ENCODE results near the gene MEGF6. TPM values are rescaled to one million over a fixed set of nuclear protein-coding genes. Genes with fewer than 3 reads are reported as not detected.
A peak's percentile ranks its signal among the peaks of the same experiment; 100 is the strongest.

The MEGF6 gene
- total RNA-seq, 2 donors from 2014 or later, result 22.4 to 24.9 TPM

GRCh38 chr1:3465935-3466321, 145.4 kb downstream of the MEGF6 start:
- no peak overlapping the region for H3K27ac ChIP-seq
- DNase-seq, result peak in 1 of 4 donors; percentile 5
- TF ChIP-seq CTCF (IDR thresholded peaks at IDR 0.05) (no peak), POLR2A (IDR thresholded peaks at IDR 0.05) (no peak)

GRCh38 chr1:3465091-3465934, 146.0 kb downstream of the MEGF6 start:
- no peak for ATAC-seq
- Histone ChIP-seq H3K4me1 (peaks cover 14% of the 10 kb centered on the region), H3K36me3 (replicated peaks in 1 of 2; ENCODE audit: insufficient read depth in 1 of 2, low read depth in 2 of 2) (no peaks in the 10 kb centered on the region), H3K4me3 (no peak overlapping the region), H3K27me3 (no peaks in the 10 kb centered on the region), H3K9me3 (no peaks in the 10 kb centered on the region), H3K27ac (no peak overlapping the region)
- peak in 1 of 4 donors; percentile 9 for DNase-seq
- intact Hi-C loops (cut with DNase I), result no loop called here
- TF ChIP-seq CTCF (IDR thresholded peaks at IDR 0.05) (no peak), POLR2A (IDR thresholded peaks at IDR 0.05) (no peak)
- WGBS, 2 donors, result 83 to 91% methylated on average over 19 to 24 of the region's 28 CpGs

More at GRCh38 chr1:3465935-3466321, 145.4 kb downstream of the MEGF6 start:
- Histone ChIP-seq H3K4me1 (peaks cover 8% of the 10 kb centered on the region), H3K9me3 (no peaks in the 10 kb centered on the region), H3K4me3 (no peak overlapping the region), H3K27me3 (no peaks in the 10 kb centered on the region), H3K36me3 (replicated peaks in 1 of 2; ENCODE audit: insufficient read depth in 1 of 2, low read depth in 2 of 2) (no peaks in the 10 kb centered on the region)
- 86 to 93% methylated on average over 17 of the region's 17 CpGs for WGBS, 2 donors
- ATAC-seq, result no peak
- intact Hi-C loops (cut with DNase I), result no loop called here

GRCh38 chr1:3464649-3465025, 146.7 kb downstream of the MEGF6 start:
- no peak for ATAC-seq
- DNase-seq, result peak in 1 of 4 donors; percentile 6
- no peaks in the 10 kb centered on the region for H3K9me3 ChIP-seq
- intact Hi-C loops (cut with DNase I), result no loop called here
- no peak overlapping the region for H3K27ac ChIP-seq
- H3K4me3 ChIP-seq, result no peak overlapping the region
- no peaks in the 10 kb centered on the region for H3K27me3 ChIP-seq
- 80 to 93% methylated on average over 1 to 10 of the region's 11 CpGs for WGBS, 2 donors
- H3K4me1 ChIP-seq, result peaks cover 21% of the 10 kb centered on the region
- H3K36me3 ChIP-seq (replicated peaks in 1 of 2; ENCODE audit: insufficient read depth in 1 of 2, low read depth in 2 of 2), result no peaks in the 10 kb centered on the region
- no peak for TF ChIP-seq POLR2A (IDR thresholded peaks at IDR 0.05)

- ATAC-seq (no peak), DNase-seq (peak in 2 of 4 donors; percentile 3 to 8)
- no peak for TF ChIP-seq CTCF (IDR thresholded peaks at IDR 0.05)
- no peak for TF ChIP-seq POLR2A (IDR thresholded peaks at IDR 0.05)
- no peak overlapping the region for H3K4me3 ChIP-seq
- no peaks in the 10 kb centered on the region for H3K9me3 ChIP-seq
- WGBS, 2 donors, result 89 to 100% methylated on average over 2 to 14 of the region's 21 CpGs
- H3K4me1 ChIP-seq, result peaks cover 27% of the 10 kb centered on the region
- no peaks in the 10 kb centered on the region for H3K27me3 ChIP-seq
- H3K36me3 ChIP-seq (replicated peaks in 1 of 2; ENCODE audit: insufficient read depth in 1 of 2, low read depth in 2 of 2), result no peaks in the 10 kb centered on the region
- intact Hi-C loops (cut with DNase I), result no loop called here
- H3K27ac ChIP-seq, result no peak overlapping the region
Measured at GRCh38 chr1:3463891-3464648, 147.2 kb downstream of the MEGF6 start.

GRCh38 chr1:3463408-3463863, 147.9 kb downstream of the MEGF6 start:
- WGBS, 2 donors, result 91% methylated on average over 18 of the region's 20 CpGs; no CpG with 5 or more reads in 1 of the 2 donors
- TF ChIP-seq CTCF (IDR thresholded peaks at IDR 0.05) (no peak), POLR2A (IDR thresholded peaks at IDR 0.05) (no peak)
- intact Hi-C loops (cut with DNase I), result no loop called here
- ATAC-seq (no peak), DNase-seq (peak in 1 of 4 donors; percentile 3)
- no peaks in the 10 kb centered on the region for H3K36me3 ChIP-seq (replicated peaks in 1 of 2; ENCODE audit: insufficient read depth in 1 of 2, low read depth in 2 of 2)
- no peak overlapping the region for H3K4me3 ChIP-seq
- H3K9me3 ChIP-seq, result no peaks in the 10 kb centered on the region
- peaks cover 29% of the 10 kb centered on the region for H3K4me1 ChIP-seq
- H3K27ac ChIP-seq, result no peak overlapping the region
- no peaks in the 10 kb centered on the region for H3K27me3 ChIP-seq

All from body of pancreas (tissue), 4 donors.